Stimulated activated CD8-positive, alpha-beta memory T cell treated with anti-CD3 and anti-CD28 coated beads, Interleukin-4, amount 100 ng/mL, for 24 hours (primary cell): ENCODE measurements around the gene PPP3R1.

Experiments
- DNase-seq: peaks from one replicate; pipeline ENCODE4 v3.0.0-alpha.2; 2020; ENCODE audit warnings: low read depth

The PPP3R1 gene

GRCh38 chr2:68151037-68151436 is 101.3 kb downstream of the PPP3R1 start:
- DNase-seq: no peak

- DNase-seq: no peak
Observed at GRCh38 chr2:68141875-68142274, 110.5 kb downstream of the PPP3R1 start.

GRCh38 chr2:68135448-68136320 is 116.6 kb downstream of the PPP3R1 start:
- DNase-seq: no peak

- DNase-seq: no peak
Observed at GRCh38 chr2:68134554-68134953, 117.8 kb downstream of the PPP3R1 start.

DNA sequence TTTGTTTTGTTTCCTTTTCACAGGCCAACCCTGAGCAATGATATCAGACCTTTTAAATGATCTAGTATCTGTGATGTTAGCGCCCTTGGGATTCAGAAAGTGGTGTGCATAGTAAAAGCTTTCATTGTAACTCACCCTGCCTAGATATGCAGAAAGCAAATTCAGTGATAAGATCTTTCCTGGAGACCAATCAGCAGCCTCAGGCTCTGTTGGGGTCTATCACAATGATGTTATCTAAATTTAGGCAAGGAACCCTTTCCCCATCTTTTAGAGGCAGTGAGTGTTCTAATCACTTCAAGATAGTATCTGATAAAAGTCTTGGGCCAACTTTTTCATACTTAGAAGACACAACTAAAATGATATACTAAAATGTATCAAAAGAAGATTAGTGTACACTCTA is 118.2 kb downstream of the PPP3R1 start:
- DNase-seq: no peak
